ENCODE measurements around the gene SLC7A14.

The SLC7A14 gene

DNA sequence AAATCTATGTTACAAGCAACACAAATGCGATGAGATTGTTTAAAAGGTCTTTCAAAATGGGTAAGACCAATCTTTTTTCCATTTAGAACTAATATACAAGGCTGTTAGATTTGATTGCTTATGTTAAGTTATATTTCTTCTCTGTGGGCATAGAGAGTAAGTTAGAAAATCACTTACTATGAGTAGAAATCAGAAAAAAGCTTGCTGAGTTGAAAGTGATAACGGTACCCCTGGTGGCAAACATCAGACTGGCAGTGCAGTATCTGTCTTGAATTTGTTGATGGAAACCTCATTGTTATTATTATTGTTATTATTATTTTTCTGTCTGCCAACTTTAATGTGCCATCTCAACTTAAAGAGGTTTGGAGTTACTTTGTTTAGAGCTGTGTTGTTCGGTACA lies 154.8 kb downstream of the SLC7A14 start:
- no peak overlapping the region for H3K9ac ChIP-seq (ENCODE audit: low read depth, low read length)

DNA sequence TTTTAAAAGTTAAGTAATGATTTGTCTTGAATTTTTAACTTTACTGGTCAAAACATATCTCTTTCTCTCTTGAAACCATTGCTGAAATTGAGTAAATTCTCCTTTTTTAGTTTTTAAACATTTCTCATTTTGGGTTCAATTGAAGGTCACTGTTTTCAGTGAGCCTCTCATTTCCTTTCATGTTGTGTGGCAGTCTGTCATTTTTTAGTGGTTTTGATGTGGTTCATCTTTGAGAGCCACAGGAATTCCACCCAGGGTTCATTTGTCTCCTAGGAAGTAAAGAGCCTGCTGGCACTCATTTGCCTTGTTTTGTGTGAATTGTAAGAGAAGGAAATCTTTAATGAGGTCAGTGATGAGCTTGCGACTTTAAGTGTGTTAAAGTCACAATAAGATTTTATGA lies 156.8 kb downstream of the SLC7A14 start:
- no peak overlapping the region for H3K4me3 ChIP-seq (ENCODE audit: low read depth, low read length)
- H3K9me3 ChIP-seq (ENCODE audit: control insufficient read depth, insufficient read depth, low read length): no peaks in the 10 kb centered on the region
- H3K36me3 ChIP-seq (ENCODE audit: control insufficient read depth, insufficient read depth, low read length): no peaks in the 10 kb centered on the region
- peaks cover 4% of the 10 kb centered on the region for H3K4me1 ChIP-seq (ENCODE audit: control insufficient read depth, insufficient read depth, low read length)
- H3K27me3 ChIP-seq (ENCODE audit: control insufficient read depth, insufficient read depth, low read length): no peaks in the 10 kb centered on the region
- no peak overlapping the region for H3K9ac ChIP-seq (ENCODE audit: low read depth, low read length)

More for the DNA sequence above, 154.8 kb downstream of the SLC7A14 start:
- Histone ChIP-seq H3K4me3 (ENCODE audit: low read depth, low read length) (no peak overlapping the region), H3K27me3 (ENCODE audit: control insufficient read depth, insufficient read depth, low read length) (no peaks in the 10 kb centered on the region), H3K36me3 (ENCODE audit: control insufficient read depth, insufficient read depth, low read length) (no peaks in the 10 kb centered on the region), H3K4me1 (ENCODE audit: control insufficient read depth, insufficient read depth, low read length) (no peaks in the 10 kb centered on the region), H3K9me3 (ENCODE audit: control insufficient read depth, insufficient read depth, low read length) (no peaks in the 10 kb centered on the region)

DNA sequence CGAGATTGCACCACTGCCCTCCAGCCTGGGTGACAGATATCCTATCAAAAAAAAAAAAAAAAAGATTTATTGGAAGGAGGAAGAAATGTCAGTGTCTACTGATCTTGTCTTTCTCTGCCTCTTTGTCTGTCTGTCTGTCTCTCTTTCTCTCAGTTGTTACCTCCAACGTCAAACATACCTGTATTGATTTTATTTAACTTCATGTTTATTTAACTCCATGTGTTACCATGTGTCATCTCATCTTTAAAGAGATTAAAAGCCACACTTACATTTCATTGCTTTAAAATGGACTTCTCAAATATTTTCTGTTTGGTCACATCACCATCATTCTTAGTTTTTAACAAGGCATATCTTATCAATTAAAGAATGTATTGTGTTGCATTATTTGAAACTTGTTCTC lies 157.8 kb downstream of the SLC7A14 start:
- peaks cover 4% of the 10 kb centered on the region for H3K4me1 ChIP-seq (ENCODE audit: control insufficient read depth, insufficient read depth, low read length)
- H3K4me3 ChIP-seq (ENCODE audit: low read depth, low read length): no peak overlapping the region
- no peaks in the 10 kb centered on the region for H3K36me3 ChIP-seq (ENCODE audit: control insufficient read depth, insufficient read depth, low read length)
- no peaks in the 10 kb centered on the region for H3K27me3 ChIP-seq (ENCODE audit: control insufficient read depth, insufficient read depth, low read length)
- H3K9me3 ChIP-seq (ENCODE audit: control insufficient read depth, insufficient read depth, low read length): no peaks in the 10 kb centered on the region
- no peak overlapping the region for H3K9ac ChIP-seq (ENCODE audit: low read depth, low read length)

DNA sequence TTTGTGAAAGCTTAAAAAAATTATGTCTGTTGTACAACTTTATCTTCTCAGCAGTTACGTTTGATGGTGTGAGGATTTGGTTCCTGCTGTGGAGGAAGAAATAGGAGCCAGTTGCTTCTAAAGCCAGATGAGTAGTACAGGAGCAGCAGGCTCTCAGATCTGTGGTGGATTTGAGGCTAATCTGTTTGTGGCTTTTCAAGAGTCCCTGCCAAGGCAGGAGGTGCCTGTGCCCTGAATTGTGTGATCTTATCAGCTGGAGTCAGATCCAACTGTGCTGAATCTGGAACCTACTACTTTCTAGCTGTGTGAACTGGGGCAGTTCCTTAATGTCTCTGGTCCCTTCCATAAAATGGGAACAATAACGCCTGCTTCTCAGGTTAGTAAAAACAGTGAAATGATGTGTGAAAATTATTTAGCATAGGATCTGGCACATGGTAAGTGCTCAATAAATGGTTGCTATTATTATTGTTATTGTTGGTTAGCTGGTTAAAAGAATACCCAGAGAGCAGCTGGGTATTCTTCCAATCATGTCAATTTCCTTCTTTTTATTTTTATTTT lies 159.6 kb downstream of the SLC7A14 start:
- Histone ChIP-seq H3K36me3 (ENCODE audit: control insufficient read depth, insufficient read depth, low read length) (no peaks in the 10 kb centered on the region), H3K4me3 (ENCODE audit: low read depth, low read length) (no peak overlapping the region), H3K9ac (ENCODE audit: low read depth, low read length) (no peak overlapping the region), H3K27me3 (ENCODE audit: control insufficient read depth, insufficient read depth, low read length) (peaks cover 3% of the 10 kb centered on the region), H3K9me3 (ENCODE audit: control insufficient read depth, insufficient read depth, low read length) (no peaks in the 10 kb centered on the region), H3K4me1 (ENCODE audit: control insufficient read depth, insufficient read depth, low read length) (peaks cover 4% of the 10 kb centered on the region)

DNA sequence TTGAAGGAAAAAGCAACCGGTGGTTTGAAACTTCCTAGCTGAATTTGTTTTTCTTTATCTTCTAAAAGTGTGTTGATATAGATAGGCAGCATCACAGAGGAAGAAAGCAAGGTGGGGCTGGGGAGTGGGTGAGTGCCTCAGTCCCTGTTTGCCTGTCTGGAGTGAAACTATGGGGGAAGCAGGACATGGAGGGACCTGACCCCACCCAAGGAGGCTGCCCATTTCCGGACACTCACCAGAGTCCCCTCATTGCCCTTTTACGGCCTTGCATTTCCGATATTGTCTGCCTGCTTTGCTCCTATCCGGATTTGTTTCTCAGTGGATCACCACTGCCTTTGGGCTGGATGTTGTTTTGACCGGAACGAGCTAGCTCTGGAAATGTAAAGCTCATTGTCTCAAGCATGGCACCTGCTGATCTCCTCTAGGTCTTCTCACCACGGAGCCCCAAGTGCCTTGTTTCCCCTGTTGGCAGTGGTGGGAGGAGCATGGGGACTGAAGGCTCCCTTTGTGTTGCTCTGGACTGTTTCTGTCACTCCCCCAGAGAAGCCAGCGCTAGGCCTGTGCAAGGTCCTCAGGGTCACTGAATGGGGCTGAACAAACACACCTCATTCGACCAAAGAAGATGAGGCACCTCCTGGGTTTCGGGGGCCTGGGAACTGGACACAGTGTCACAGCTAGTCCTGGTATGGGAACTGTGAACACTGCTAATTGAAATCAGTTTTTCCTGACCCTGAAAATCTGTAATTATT lies 160.2 kb downstream of the SLC7A14 start:
- Histone ChIP-seq H3K9ac (ENCODE audit: low read depth, low read length) (no peak overlapping the region), H3K9me3 (ENCODE audit: control insufficient read depth, insufficient read depth, low read length) (no peaks in the 10 kb centered on the region), H3K27me3 (ENCODE audit: control insufficient read depth, insufficient read depth, low read length) (peaks cover 8% of the 10 kb centered on the region), H3K4me3 (ENCODE audit: low read depth, low read length) (no peak overlapping the region), H3K4me1 (ENCODE audit: control insufficient read depth, insufficient read depth, low read length) (peaks cover 4% of the 10 kb centered on the region), H3K36me3 (ENCODE audit: control insufficient read depth, insufficient read depth, low read length) (no peaks in the 10 kb centered on the region)

DNA sequence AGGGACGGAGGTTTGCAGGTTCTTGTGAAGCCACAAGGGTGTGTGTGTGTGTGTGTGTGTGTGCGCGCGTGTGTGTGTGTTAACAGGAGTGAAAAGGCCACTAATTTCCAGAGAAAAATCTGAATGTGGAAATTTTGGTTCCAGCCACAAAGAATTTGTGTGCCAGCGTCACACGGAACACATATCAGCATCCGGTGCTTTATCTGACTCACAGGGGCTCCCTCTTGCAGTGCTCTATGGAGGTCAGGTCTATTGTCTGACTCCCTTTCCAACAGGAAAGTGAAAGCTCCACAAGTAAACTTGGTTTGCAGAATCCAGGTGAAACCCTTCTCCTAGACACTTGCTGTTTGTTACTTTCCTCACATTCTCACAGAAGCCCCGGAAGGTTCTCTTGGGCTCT lies 161.0 kb downstream of the SLC7A14 start:
- Histone ChIP-seq H3K4me1 (ENCODE audit: control insufficient read depth, insufficient read depth, low read length) (peaks cover 7% of the 10 kb centered on the region), H3K9ac (ENCODE audit: low read depth, low read length) (no peak overlapping the region), H3K9me3 (ENCODE audit: control insufficient read depth, insufficient read depth, low read length) (no peaks in the 10 kb centered on the region), H3K4me3 (ENCODE audit: low read depth, low read length) (no peak overlapping the region), H3K36me3 (ENCODE audit: control insufficient read depth, insufficient read depth, low read length) (no peaks in the 10 kb centered on the region), H3K27me3 (ENCODE audit: control insufficient read depth, insufficient read depth, low read length) (peaks cover 16% of the 10 kb centered on the region)

DNA sequence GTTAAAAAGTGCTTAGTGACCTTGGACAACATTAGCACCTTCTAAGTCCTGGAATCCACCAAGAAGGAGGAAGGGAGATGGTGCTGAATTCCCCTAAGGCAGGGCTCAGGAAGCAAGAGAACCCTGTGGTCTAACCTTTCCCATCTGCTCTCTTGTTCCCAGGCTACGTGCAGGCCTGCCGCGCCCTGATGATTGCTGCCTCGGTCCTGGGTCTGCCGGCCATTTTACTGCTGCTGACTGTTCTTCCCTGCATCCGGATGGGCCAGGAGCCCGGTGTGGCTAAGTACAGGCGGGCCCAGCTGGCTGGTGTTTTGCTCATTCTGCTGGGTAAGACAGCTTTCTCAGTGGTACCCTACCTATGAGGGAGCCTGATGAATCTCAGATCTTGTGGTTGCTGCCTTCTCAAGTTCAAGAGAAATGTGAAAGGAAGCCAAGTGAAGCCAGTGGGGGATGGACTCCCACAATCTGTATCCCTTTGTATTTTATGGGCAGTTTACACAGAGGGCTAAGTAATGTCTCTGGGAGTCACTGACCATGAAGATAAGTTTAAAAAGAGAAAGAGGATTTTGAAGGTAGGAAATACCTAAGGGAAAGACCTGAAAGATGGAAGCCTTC lies 162.8 kb downstream of the SLC7A14 start:
- no peak overlapping the region for H3K9ac ChIP-seq (ENCODE audit: low read depth, low read length)
- no peaks in the 10 kb centered on the region for H3K9me3 ChIP-seq (ENCODE audit: control insufficient read depth, insufficient read depth, low read length)
- H3K27me3 ChIP-seq (ENCODE audit: control insufficient read depth, insufficient read depth, low read length): peaks cover 31% of the 10 kb centered on the region
- peaks cover 7% of the 10 kb centered on the region for H3K4me1 ChIP-seq (ENCODE audit: control insufficient read depth, insufficient read depth, low read length)
- no peaks in the 10 kb centered on the region for H3K36me3 ChIP-seq (ENCODE audit: control insufficient read depth, insufficient read depth, low read length)
- H3K4me3 ChIP-seq (ENCODE audit: low read depth, low read length): no peak overlapping the region

DNA sequence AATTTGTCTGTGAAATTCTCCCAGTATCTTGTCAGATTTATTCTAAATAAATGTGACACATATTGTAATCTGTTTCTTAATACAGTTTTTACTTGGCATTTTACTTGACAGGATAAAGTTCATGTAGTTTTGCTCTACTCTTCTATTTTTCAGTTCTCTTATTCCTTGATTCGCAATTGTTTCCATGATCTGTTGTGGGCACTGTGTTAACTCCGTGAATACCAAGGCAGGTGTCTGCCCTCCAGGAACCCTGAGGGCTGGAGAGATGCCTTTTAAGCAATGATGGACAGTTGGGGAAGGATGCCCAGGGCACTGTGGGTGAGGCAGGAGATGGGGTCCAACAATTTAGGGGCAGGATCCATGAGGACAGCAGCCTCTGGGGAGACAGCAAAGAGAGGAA lies 164.1 kb downstream of the SLC7A14 start:
- no peak overlapping the region for H3K9ac ChIP-seq (ENCODE audit: low read depth, low read length)
- H3K36me3 ChIP-seq (ENCODE audit: control insufficient read depth, insufficient read depth, low read length): no peaks in the 10 kb centered on the region
- peaks cover 45% of the 10 kb centered on the region for H3K27me3 ChIP-seq (ENCODE audit: control insufficient read depth, insufficient read depth, low read length)

DNA sequence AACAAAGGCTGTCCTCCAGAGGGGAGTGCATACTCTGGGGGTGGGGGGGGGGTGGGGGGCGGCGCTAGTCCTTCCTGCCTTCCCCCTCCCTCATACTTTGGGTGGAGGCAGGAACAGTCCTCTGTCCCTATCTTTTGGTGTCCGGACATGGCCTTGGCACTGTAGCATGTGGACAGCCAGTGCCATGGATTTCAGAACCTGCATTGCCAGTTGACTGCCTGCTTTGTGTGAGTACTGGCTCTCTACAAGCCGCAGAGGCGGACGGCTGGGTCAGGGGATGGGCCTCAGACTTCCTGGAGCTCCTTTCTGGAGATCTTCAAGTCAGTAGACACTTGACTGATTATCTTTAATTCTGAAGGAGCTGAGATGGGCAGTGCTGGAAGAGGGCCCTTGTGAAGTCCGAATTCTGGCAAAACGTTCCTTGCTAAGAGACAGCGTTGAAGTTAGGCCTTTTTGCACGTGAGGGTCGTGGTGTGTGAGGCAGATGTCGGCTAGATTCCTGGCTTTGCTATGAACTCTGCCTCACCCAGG lies 164.7 kb downstream of the SLC7A14 start:
- Histone ChIP-seq H3K4me3 (ENCODE audit: low read depth, low read length) (no peak overlapping the region), H3K27me3 (ENCODE audit: control insufficient read depth, insufficient read depth, low read length) (peaks cover 50% of the 10 kb centered on the region), H3K9me3 (ENCODE audit: control insufficient read depth, insufficient read depth, low read length) (no peaks in the 10 kb centered on the region), H3K4me1 (ENCODE audit: control insufficient read depth, insufficient read depth, low read length) (peaks cover 7% of the 10 kb centered on the region), H3K9ac (ENCODE audit: low read depth, low read length) (no peak overlapping the region), H3K36me3 (ENCODE audit: control insufficient read depth, insufficient read depth, low read length) (no peaks in the 10 kb centered on the region)

More for the DNA sequence above, 164.1 kb downstream of the SLC7A14 start:
- no peak overlapping the region for H3K4me3 ChIP-seq (ENCODE audit: low read depth, low read length)
- no peaks in the 10 kb centered on the region for H3K9me3 ChIP-seq (ENCODE audit: control insufficient read depth, insufficient read depth, low read length)
- H3K4me1 ChIP-seq (ENCODE audit: control insufficient read depth, insufficient read depth, low read length): peaks cover 7% of the 10 kb centered on the region

DNA sequence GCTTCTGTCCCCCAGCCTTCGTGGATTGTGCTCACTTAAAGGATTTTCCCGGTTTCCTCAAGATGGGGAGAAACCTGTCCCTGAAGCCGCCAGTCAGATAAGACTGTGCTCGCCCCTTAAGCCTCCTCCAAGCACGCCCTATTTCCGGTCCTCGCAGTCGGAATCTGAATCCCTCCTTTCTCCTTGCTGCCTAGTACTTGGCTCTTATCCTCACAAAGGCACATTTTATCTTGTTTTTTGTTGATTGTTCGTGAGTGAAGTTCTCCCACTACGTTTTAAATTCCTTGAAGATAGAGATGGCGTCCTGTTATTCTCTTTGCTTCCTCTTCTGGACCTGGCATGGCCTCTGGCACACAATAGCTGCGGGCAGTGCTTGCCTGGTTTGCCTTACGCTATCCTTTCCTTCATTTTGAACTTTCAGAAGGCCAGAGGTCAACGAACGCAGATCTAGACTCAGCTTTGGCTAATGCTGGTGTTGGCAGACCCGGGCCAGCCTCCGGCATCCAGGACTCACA lies 165.5 kb downstream of the SLC7A14 start:
- peaks cover 3% of the 10 kb centered on the region for H3K4me1 ChIP-seq (ENCODE audit: control insufficient read depth, insufficient read depth, low read length)
- H3K9me3 ChIP-seq (ENCODE audit: control insufficient read depth, insufficient read depth, low read length): no peaks in the 10 kb centered on the region
- H3K36me3 ChIP-seq (ENCODE audit: control insufficient read depth, insufficient read depth, low read length): no peaks in the 10 kb centered on the region
- no peak overlapping the region for H3K9ac ChIP-seq (ENCODE audit: low read depth, low read length)
- peaks cover 52% of the 10 kb centered on the region for H3K27me3 ChIP-seq (ENCODE audit: control insufficient read depth, insufficient read depth, low read length)
- peak overlapping the region; percentile 54 for H3K4me3 ChIP-seq (ENCODE audit: low read depth, low read length)

DNA sequence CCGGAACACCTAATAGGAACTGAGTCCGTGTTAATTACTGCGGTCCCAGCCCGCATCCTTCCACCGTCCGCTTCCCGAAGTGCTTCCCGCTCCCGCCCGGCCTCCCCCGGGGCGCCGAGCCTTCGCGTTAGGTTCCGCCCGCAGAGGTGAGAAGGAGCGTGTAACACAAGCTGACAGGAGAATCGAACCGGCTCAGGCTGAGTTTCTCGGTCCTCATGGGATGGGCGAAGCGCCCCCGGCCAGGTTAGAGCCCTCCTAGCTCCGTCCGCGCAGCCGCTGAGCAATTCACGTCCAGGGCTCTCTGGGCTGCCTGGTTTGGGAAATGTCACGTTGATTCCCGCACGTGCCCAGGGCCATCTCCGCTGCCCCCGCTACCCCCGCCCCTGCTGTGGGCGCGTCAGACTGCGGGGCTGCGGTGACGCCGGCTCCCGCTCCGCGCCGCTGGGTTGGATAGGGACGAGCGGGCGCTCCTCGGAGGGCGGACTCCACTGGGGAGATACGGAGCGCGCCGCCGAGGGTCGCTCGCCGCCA lies 166.3 kb downstream of the SLC7A14 start:
- H3K4me1 ChIP-seq (ENCODE audit: control insufficient read depth, insufficient read depth, low read length): peaks cover 3% of the 10 kb centered on the region
- H3K4me3 ChIP-seq (ENCODE audit: low read depth, low read length): peak overlapping the region; percentile 54
- no peaks in the 10 kb centered on the region for H3K36me3 ChIP-seq (ENCODE audit: control insufficient read depth, insufficient read depth, low read length)
- no peak overlapping the region for H3K9ac ChIP-seq (ENCODE audit: low read depth, low read length)
- peaks cover 52% of the 10 kb centered on the region for H3K27me3 ChIP-seq (ENCODE audit: control insufficient read depth, insufficient read depth, low read length)
- H3K9me3 ChIP-seq (ENCODE audit: control insufficient read depth, insufficient read depth, low read length): no peaks in the 10 kb centered on the region
